Measurements from ENCODE around the gene MYOM1.
A peak's percentile ranks its signal among the peaks of the same experiment; 100 is the strongest.
"Not testable (repeated sequence)": the region's sequence is repeated elsewhere in the genome, so short reads cannot be mapped to it uniquely, and the experiment has no call there.

Gene MYOM1

DNA sequence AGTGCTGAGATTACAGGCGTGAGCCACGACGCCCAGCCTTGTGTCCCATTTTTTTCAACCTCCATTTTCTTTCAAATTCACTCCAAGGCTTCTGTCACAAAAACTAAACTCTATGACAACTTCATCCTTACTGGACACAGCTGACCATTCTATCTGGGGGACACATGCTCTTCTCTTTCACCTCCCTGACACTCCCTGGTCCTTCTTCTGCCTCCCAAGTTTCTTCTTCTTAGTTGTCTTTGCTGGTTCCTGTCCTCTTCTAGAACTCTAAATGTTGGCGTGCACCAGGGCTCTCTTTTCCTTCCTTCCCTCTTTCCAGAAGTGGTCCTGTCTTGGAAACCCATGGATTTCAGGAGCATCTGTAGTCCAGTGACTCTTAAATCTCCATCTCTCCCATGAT lies 166.7 kb downstream of the MYOM1 start:
- DNase-seq: no peak

DNA sequence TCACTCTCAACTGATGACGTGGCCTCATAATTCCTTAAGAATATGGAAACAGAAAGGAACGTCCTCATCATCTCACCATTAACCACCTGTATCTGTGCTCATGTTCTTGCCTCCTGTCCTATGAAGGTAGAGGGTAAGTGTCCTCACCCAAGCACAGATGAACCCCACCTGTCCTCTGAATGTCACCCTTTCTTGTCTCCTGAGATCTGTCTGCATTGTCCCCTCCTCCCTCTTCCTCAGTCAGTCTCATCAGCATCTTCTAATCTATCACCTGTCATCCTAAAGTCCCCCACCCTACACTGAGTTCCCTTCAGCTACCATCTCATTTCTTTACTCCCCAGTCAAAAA lies 167.4 kb downstream of the MYOM1 start:
- no peak for DNase-seq

DNA sequence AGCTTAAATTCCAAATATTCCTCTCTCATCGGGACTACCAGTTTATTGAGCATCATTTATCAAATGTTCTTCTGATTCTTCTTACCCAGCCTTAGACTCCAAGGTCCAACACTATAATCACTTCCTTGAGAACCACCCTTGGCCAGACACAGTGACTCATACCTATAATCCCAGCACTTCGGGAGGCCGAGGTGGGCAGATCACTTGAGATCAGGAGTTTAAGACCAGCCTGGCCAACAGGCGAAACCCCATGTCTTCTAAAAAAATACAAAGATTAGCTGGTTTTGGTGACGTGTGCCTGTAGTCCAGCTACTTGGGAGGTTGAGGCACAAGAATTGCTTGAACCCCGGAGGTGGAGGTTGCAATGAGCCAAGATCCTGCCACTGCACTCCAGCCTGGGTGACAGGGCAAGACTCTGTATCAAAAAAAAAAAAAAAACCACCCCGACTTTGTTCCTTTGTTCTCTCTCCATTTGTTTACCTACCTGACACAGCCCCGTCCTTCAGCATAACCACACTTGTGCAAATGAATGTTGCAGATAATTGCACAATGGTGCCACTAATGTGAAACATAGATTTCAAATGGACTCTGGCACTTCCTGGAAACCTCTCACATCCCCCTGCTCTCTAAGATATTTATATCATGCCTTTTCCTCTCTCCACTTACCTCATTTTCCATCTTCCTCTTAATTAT lies 167.9 kb downstream of the MYOM1 start:
- no peak for DNase-seq

DNA sequence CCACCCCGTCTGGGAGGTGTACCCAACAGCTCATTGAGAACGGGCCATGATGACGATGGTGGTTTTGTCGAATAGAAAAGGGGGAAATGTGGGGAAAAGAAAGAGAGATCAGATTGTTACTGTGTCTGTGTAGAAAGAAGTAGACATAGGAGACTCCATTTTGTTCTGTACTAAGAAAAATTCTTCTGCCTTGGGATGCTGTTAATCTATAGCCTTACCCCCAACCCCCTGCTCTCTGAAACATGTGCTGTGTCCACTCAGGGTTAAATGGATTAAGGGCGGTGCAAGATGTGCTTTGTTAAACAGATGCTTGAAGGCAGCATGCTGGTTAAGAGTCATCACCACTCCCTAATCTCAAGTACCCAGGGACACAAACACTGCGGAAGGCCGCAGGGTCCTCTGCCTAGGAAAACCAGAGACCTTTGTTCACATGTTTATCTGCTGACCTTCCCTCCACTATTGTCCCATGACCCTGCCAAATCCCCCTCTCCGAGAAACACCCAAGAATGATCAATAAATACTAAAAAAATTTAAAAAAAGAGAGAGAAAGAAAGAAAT lies 169.8 kb downstream of the MYOM1 start:
- DNase-seq: not testable (repeated sequence)

DNA sequence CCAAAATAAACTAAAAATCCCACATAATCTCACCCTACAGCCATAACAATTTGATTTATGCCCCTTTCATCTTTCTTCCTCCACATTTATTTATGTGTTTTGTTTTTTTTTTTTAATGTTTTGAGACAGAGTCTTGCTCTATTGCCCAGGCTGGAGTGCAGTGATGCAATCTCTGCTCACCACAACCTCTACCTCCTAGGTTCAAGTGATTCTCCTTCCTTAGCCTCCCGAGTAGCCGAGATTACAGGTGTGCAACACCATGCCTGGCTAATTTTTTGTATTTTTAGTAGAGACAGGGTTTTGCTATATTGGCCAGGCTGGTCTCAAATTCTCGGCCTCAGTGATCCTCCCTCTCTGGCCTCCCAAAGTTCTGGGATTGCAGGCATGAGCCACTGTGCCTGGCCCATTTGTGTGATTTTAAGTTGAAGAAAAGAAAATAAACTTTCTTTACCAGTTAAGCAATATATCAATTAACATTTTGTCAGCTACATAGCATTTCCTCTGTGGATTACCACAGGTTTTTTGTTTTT lies 170.9 kb downstream of the MYOM1 start:
- DNase-seq: no peak

DNA sequence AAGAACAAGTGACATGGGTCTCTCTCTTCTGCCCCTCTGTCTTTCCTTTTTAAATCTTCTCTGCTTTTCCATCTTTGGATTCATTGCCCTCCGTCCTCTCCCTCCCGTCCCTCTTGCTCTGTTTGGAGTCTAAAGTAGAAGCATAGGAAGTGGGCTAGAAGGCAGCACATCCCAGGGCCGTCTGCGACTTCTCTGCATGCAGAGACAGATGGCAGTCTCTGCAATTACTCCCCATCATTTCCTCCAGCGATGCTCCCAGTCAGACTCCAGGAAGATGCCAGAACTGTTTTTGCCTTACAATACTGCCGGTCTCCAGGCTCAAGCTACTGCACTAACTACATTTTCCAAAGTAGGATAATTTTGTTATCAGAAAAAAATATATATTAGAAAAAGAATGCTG lies 171.6 kb downstream of the MYOM1 start:
- peak; percentile 43 to 68 for DNase-seq

DNA sequence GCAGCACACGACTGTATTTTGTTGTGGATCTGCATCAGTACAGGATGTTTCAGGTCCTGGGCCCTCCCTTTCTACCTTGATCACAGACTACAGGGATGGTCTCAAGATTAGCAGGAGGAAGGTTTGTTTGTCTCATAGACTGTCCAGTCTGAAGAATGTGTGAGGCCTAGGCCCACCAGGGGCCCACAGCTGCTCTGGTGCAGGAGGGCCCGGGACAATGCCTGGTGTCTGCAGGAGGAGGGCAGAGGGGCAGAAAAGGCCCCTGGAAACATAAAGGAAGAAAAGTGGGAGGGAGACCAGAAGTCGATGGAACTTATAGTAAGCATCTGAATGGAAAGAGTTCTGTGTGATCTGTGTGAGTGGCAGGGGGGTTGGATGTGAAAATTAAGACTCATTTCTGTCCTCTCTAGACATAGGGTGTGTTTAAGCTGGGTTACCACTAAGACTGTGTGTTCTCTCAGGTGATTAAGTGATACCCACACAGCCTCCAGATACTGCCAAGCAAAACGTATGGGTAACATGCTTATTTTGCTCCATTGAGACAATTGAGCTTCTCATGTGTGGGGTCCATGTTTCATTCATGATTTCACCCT lies 173.5 kb downstream of the MYOM1 start:
- DNase-seq: no peak

DNA sequence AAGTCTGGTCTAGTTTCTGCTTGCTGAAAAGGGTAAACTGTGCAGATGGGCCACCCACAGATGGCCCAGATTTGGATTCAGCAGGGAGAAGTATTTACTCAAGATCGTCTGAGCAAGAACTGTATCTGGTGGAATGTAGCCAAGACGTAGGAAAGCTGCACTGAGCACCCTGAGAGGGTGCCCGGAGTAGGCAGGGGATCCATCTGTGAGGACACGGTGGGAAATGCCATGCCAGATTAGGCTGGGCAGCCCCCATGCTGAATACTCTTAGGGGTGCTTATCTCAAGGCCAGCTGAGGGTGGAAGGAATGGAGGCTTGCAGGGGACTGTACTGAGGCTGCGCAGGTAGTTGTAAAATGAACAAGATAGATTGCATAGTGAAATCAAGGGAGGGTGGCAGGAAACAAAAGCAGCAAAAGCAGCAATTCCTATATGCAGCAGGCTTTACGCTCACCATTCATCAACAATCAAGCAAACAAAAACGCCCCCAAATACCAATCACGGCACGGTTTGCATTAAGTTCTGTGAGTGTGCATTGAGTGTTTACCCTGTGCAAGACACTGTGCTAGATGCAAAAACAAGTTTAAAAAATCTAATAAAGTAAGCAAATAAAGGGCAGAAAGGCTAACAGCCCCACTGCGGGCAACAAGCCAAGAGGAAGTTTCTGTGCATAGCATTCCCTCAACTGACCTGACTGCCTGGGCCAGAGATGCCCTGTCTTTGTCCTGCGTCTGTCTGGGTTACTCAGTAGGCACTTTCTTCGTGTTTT lies 174.7 kb downstream of the MYOM1 start:
- DNase-seq: peak in 1 of 2 experiments; percentile 61

DNA sequence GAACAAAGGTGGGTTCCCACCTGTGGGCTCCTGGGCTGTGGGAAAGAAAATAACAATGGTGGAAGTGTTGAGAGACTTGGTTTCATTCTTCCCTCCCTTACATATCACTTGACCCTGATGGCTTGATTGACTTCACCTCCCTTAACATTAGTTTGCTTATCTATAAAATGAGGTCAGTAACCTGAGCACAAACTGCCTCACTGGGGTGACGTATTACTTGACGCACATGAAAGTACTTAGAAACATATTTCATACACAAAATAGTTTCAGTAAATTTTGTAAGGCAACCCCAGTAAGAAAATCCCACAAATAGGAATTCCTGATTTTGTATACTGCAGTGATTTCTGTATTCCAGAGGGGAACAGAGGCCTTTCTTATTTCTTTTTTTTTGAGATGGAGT lies 177.4 kb downstream of the MYOM1 start:
- DNase-seq: no peak

DNA sequence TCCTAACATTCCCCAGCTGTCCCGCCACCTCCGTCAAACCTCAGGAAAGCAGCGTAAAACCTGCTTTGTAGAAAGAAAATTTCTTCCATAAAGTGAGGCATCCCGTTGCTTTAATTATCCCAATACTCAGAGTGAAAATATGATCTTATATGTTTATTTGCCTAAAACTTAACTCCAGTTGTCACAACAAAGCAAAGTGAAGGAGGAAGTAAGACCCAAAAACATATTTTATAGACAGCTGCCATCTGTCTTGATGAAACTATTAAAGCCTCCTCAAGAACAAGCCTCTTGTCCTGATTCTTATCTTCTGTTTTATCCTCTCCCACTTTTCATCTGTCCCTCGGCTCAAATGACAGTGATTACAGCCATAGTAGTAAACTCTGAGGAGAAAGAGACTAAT lies 177.9 kb downstream of the MYOM1 start:
- DNase-seq: no peak

DNA sequence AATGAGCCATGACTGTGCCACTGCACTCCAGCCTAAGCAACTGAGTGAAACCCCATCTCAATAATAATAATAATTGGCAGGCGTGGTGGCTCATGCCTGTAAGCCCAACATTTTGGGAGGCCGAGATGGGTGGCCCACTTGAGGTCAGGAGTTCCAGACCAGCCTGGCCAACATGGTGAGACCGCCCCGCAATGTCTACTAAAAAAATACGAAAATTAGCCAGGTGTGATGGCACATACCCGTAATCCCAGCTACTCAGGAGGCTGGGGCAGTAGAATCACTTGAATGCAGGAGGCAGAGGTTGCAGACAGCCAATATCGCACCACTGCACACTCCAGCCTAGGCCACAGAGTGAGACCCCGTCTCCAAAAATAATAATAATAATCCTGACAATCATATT lies 178.9 kb downstream of the MYOM1 start:
- no peak for DNase-seq

DNA sequence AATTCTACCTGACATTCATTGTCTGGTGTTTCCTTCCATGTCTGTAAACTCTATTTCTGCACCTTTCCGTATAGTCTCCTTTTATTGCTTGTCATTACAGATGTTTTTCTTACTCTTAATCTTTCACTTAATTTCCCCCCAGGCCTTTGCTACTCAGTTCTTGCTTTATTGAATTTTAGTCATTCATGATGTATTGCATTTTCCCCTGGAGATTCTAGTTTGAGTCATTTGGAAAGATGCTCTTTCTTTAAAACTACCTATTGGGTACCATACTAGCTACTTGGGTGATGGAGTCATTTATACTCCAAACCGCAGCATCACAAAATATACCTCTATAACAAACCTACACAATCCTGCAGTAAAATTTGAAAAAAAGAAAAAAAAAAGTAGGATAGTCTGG lies 179.6 kb downstream of the MYOM1 start:
- no peak for DNase-seq

DNA sequence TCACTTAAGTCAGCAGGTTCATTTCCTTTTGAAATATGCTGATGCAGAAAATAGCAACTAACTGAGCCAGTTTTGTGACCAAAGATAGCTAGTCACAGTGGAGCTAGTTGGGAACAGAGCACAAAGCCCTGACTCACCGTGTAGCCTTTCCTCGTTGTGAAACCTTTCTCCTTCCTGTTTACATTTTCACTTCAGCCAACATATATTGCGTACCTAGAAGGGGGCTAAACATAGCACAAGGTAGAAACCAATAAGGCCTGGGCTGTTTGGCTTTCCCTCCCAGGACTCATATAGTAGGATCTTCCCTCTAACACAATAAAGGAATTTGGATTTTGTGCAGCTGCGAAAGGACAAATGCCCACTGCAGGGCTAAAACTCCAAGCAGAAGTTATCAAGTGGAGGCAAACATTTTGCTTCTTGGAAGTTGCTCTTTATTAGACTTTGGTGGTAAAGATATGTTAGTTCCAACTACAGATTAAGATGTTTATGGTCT lies 182.3 kb downstream of the MYOM1 start:
- DNase-seq: no peak

DNA sequence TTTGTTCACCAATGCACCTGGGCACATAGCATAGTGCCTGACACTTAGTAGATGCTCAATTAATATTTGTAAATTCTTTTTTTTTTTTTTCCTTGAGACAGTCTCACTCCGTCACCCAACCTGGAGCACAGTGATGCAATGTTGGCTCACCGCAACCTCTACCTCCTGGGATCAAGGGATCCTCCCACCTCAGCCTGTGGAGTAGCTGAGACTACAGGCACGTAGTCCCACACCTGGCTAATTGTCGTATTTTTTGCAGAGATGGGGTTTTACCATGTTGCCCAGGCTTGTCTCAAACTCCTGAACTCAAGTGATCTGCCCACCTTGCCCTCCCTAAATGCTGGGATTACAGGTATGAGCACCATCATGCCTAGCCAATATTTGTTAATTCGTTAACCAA lies 183.7 kb downstream of the MYOM1 start:
- DNase-seq: no peak

DNA sequence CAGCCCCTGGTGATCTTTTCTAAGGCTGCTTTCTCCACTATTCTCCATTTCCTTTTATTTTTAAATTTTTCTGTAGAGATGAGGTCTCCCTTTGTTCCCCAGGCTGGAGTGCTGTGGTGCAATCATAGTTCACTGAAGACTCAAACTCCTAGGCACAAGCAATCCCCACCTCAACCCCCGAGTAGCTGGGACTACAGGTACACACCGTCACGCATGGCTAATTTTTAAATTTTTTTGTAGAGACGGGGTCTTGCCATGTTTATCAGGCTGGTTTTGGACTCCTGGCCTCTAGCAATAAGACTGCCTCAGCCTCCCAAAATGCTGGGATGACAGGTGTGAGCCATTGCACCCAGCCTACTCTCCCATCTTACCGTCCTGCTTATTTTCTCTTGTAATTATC lies 184.1 kb downstream of the MYOM1 start:
- DNase-seq: no peak

DNA sequence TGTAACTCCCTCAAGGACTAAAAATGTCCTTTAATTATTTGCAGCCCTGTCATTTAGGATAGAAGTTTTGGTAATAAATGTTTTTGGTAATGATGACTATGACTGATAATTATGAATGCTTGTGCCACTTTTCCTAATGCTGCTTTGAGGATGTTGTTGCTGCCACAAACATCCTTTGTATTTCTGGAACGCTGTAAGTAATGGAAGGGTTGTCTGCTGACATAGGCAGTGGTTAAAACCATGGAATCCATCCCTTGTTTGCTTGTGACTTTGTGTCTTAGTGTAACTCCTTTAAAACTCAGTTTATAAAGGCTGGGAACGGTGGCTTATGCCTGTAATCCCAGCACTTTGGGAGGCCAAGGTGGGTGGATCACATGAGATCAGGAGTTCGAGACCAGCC lies 187.0 kb downstream of the MYOM1 start:
- DNase-seq: no peak

DNA sequence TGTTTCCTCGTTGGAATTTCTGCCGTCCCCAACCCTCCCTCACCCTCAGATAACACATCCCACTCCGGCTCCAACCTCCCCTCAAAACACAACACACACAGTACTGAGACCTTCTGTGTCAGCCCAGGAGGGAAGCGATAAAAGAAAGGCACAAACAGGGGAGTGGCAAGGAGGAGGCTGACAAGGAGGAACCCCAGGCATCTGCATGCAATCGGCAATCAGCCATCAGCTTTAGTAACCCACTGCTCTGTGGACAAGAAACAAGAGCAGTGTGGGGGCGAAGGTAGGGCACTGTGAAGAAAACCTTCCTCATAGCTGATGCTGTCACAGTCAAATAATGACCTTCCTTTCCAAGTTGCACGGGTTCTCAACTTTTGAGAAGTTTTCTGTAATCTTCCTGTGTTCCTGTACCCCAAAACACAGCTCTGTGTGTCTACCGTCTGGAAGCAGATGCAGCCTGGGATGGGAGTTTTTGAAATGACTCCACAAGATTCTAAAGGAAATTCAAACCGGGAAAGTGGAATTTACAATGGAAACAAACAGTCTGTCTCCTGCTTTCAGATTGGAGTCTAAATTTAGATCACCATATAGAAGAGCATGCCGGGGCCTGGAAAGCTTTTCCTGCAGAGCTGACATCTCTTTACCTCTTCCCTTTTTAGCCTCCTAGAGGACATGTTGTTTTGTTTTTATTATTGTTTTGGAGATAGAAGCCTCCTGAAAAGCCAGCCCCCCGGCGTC lies 190.4 kb downstream of the MYOM1 start:
- no peak for DNase-seq

DNA sequence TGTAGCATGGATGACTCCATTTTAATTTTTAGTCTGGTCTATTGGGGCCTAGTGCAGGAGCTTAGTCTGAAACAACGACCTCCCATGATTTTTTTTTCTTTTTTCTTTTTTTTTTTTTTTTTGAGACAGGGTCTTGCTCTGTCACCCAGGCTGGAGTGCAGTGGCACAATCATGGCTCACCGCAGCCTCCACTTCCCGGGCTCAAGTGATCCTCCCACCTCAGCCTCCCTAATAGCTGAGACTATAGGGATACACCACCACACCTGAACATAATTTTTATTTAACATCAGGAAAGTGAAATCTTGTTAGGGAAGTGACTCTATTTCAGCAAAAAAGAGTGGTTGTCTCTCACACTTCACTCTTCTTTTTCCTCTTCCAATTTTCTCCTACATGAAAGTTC lies 191.7 kb downstream of the MYOM1 start:
- DNase-seq: not testable (repeated sequence)

DNA sequence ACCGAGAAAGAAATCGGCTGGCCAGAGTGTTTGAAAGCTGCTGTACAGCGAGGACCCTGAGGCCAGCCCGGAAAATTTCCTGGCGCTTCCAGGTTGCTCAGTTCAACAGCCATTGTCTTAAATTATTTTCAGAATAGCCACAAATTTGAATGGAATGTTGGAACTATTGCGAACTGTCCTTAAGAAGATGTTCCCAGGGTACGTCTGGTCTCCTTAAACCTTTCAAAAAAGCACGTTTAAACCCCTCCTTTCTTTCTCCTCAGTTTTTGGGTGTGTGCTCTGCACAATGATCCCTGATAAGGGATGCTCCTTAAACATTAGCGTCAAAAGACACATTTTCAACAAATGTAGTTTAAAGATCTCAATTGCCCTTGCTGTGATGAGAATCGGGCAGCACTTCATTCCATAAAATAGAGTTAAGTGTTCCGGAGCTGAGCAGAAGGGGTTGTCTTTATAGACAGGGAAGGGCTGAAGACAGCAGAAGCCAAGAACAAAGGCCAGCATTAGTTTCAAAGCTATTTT lies 192.3 kb downstream of the MYOM1 start:
- DNase-seq: no peak

DNA sequence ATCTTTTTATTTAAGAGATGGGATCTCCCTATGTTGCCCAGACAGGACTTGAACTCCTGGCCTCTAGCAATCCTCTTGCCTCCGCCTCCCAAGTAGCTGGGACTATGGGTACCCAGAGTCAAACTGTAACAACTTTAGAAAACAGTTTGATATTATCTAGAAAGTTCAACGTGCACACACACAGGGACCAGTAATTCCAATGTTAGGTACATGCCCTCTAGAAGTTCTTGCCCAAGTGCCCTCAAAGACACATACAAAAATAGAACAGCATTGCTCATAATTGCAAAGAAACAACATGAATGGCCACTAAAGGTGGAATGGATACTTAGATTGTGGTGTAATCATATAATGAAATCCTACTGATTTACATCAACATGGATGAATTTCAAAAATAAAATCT lies 194.2 kb downstream of the MYOM1 start:
- no peak for DNase-seq

DNA sequence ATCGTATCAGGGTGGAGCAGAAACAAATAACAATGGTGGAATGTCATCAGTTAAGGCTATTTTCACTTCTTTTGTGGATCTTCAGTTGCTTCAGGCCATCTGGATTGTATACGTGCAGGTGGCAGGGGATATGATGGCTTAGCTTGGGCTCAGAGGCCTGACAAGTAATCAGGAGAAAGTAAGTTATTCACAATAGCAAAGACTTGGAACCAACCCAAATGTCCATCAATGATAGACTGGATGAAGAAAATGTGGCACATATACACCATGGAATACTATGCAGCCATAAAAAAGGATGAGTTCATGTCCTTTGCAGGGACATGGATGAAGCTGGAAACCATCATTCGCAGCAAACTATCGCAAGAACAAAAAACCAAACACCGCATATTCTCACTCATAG lies 196.2 kb downstream of the MYOM1 start:
- DNase-seq: not testable (repeated sequence)

Measured in NCI-H446 (cell line).